B cell (primary cell): ENCODE measurements around the gene TSC1. TPM values are rescaled to one million over a fixed set of nuclear protein-coding genes. Genes with fewer than 3 reads are reported as not detected.

ENCODE experiments used
- ATAC-seq: fragments of 200-7000 bp; cut with Tn5 transposase; one replicate; pipeline ENCODE4 v1.10.0; 2021; ENCODE audit warnings: low read depth, mild to moderate bottlenecking, moderate number of reproducible peaks, moderate library complexity
- CTCF ChIA-PET: fragments of 350-600 bp; sonication (Branson Sonifier 250); formaldehyde crosslinking; loops from one replicate; lab custom pipeline; 2021; ENCODE audit warnings: antibody characterized with exemption, inconsistent platforms; lab: Charles Lee
- POLR2A ChIA-PET: fragments of 350-600 bp; sonication (Branson Sonifier 250); formaldehyde crosslinking; loops from one replicate; lab custom pipeline; 2021; ENCODE audit warnings: antibody characterized with exemption; lab: Charles Lee
- DNase-seq: peaks from one replicate; pipeline ENCODE4 v3.0.0; 2013
- H2AFZ ChIP-seq: 2 replicates; pipeline ENCODE4 v1.6.1; 2012; ENCODE audit warnings: mild to moderate bottlenecking, low read depth, low read length; ENCODE audit not compliant: insufficient read depth, poor library complexity, severe bottlenecking
- H3K27ac ChIP-seq, 2 donors: 1 replicate in 1 of 2; 2 replicates in 1 of 2; pipeline ENCODE4 v1.5.1; 2012 to 2013; ENCODE audit warnings: low read length in 2 of 2, mild to moderate bottlenecking in 2 of 2, moderate library complexity in 1 of 2
- H3K27me3 ChIP-seq, 4 experiments: fragments of 200-600 bp in 1 of 4; sonication (generic) in 1 of 4; replicated peaks in 1 of 4; 1 replicate in 2 of 4; 2 replicates in 2 of 4; pipeline versions ENCODE4 v1.6.1 to v1.7.0; 2013 to 2016; ENCODE audit warnings: low read length in 3 of 4, mild to moderate bottlenecking in 2 of 4, mixed read lengths in 1 of 4, moderate library complexity in 1 of 4; ENCODE audit not compliant: insufficient read depth in 4 of 4, control insufficient read depth in 3 of 4; ENCODE audit errors: control extremely low read depth in 1 of 4
- H3K36me3 ChIP-seq, 2 experiments: replicated peaks in 1 of 2; 1 replicate in 1 of 2; 2 replicates in 1 of 2; pipeline versions ENCODE4 v1.6.1 to v1.7.1; 2013; ENCODE audit warnings: low read length in 1 of 2; ENCODE audit not compliant: insufficient read depth in 2 of 2, control insufficient read depth in 1 of 2; ENCODE audit errors: control extremely low read depth in 1 of 2, extremely low read depth in 1 of 2
- H3K4me1 ChIP-seq, 2 donors: fragments of 200-600 bp in 1 of 2; sonication (generic) in 1 of 2; 1 replicate in 1 of 2; 2 replicates in 1 of 2; pipeline versions ENCODE4 v1.5.1 to v1.6.1; 2013 to 2017; ENCODE audit warnings: low read length in 2 of 2; ENCODE audit not compliant: control insufficient read depth in 2 of 2, insufficient read depth in 2 of 2
- H3K4me2 ChIP-seq: replicated peaks from 2 replicates; pipeline ENCODE3; 2012; ENCODE audit warnings: mild to moderate bottlenecking, low read depth, low read length; ENCODE audit not compliant: poor library complexity, severe bottlenecking
- H3K4me3 ChIP-seq, 5 experiments: fragments of 200-600 bp in 1 of 5; sonication (generic) in 1 of 5; 1 replicate in 3 of 5; 2 replicates in 2 of 5; pipeline versions ENCODE4 v1.5.1 to v1.7.0; 2011 to 2016; ENCODE audit warnings: low read length in 4 of 5, mild to moderate bottlenecking in 4 of 5, low read depth in 2 of 5, control low read depth in 1 of 5, moderate library complexity in 1 of 5; ENCODE audit not compliant: insufficient read depth in 1 of 5; ENCODE audit errors: control extremely low read depth in 1 of 5, extremely low read depth in 1 of 5
- H3K79me2 ChIP-seq: fragments of 200-600 bp; sonication (generic); one replicate; pipeline ENCODE4 v1.6.0; 2016; ENCODE audit warnings: low read length; ENCODE audit not compliant: control insufficient read depth, insufficient read depth
- H3K9ac ChIP-seq: fragments of 200-600 bp; sonication (generic); 2 replicates; pipeline ENCODE4 v1.6.1; 2017; ENCODE audit warnings: mild to moderate bottlenecking, low read length, moderate library complexity
- H3K9me3 ChIP-seq, 3 donors: one replicate each; pipeline versions ENCODE4 v1.6.1 to v1.7.1; 2013; ENCODE audit warnings: low read length in 2 of 3; ENCODE audit not compliant: control insufficient read depth in 2 of 3, insufficient read depth in 1 of 3; ENCODE audit errors: control extremely low read depth in 1 of 3
- H4K20me1 ChIP-seq: 2 replicates; pipeline ENCODE4 v1.6.0; 2012; ENCODE audit warnings: mild to moderate bottlenecking, low read length; ENCODE audit not compliant: insufficient read depth, control insufficient read depth, poor library complexity, severe bottlenecking
- H3K27ac Mint-ChIP-seq: one replicate; pipeline ENCODE4 v1.8.0; 2021; ENCODE audit warnings: mixed read lengths
- H3K27me3 Mint-ChIP-seq: one replicate; pipeline ENCODE4 v1.8.0; 2021; ENCODE audit warnings: mixed read lengths
- H3K4me1 Mint-ChIP-seq: one replicate; pipeline ENCODE4 v1.8.0; 2021; ENCODE audit warnings: mixed read lengths
- H3K4me3 Mint-ChIP-seq: one replicate; pipeline ENCODE4 v1.8.0; 2021; ENCODE audit warnings: mixed read lengths
- H3K9me3 Mint-ChIP-seq: one replicate; pipeline ENCODE4 v1.8.0; 2022; ENCODE audit warnings: mixed read lengths; ENCODE audit not compliant: insufficient read depth
- EZH2 ChIP-seq: IDR thresholded peaks from 2 replicates; pipeline ENCODE4 v1.6.1; 2012; ENCODE audit warnings: borderline replicate concordance, low read depth, mild to moderate bottlenecking, moderate library complexity, low read length; ENCODE audit not compliant: insufficient read depth, poor library complexity, severe bottlenecking
- WGBS: methylation state at CpG from one replicate; pipeline ENCODE4 v1.1.5; 2013; ENCODE audit warnings: missing lambda C conversion rate; ENCODE audit not compliant: insufficient coverage; 5-methylcytosine and 5-hydroxymethylcytosine counted together
- intact Hi-C: fragments of 100-400 bp; cut with micrococcal nuclease; formaldehyde crosslinking; loops from one replicate; pipeline ENCODE4 v1.10.0; 2022
- polyA plus RNA-seq: library from polyadenylated mRNA; depleted of rRNA; stranded (reverse); fragments of >200 nt; gene quantifications from 2 replicates; pipeline ENCODE4 v1.2.3, GENCODE V29; 2012
- total RNA-seq, 2 donors: library from RNA; stranded (reverse); fragments of 120-200 nt in 1 of 2; gene quantifications; 1 replicate in 1 of 2; 2 replicates in 1 of 2; pipeline versions ENCODE4 v1.2.3 to v1.2.4, GENCODE V29; 2013 to 2022
- TF ChIP-seq, protein P1 (sequence below): fragments of 200-600 bp; IDR thresholded peaks from one replicate; pipeline ENCODE4 v1.8.0; 2022; ENCODE audit warnings: antibody characterized with exemption, mild to moderate bottlenecking

The TSC1 gene
- total and polyA plus RNA-seq, 2 donors (not counting 1 experiment from before 2014, with no cell fraction given): 34.4 to 102 TPM

DNA sequence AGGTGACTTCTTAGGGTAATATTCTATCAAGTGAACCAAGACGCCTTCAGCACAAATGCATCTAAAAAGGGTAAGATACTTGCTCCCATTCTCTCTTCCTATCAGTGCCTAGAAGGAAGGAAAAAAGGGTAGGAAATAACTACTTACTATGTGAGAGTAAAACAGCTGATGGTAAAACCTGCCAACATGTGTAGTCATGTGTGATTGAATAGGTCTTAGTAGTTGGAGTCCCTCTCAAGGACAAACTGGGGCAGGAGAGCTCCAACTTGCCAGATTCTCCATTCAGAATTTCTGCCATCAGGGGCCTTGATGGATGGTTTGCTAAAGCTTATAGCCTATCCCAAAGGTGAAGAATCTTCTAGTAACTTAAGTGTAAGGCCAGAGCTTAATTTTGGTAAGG is 5.2 kb downstream of the TSC1 start:
- no peak overlapping the region for H3K27ac Mint-ChIP-seq
- Histone ChIP-seq H4K20me1 (peaks cover 63% of the 10 kb centered on the region), H3K4me2 (no peak overlapping the region), H2AFZ (no peak overlapping the region), H3K27me3 (no peaks in the 10 kb centered on the region), H3K9ac (no peak overlapping the region), H3K36me3 (peaks cover 0 to 6% of the 10 kb centered on the region in 2 experiments), H3K4me3 (no peak overlapping the region), H3K79me2 (peaks cover 85% of the 10 kb centered on the region), H3K4me1 (peaks cover 12 to 16% of the 10 kb centered on the region in 2 donors), H3K9me3 (no peaks in the 10 kb centered on the region), H3K27ac (no peak overlapping the region)
- H3K4me1 Mint-ChIP-seq: peaks cover 15% of the 10 kb centered on the region
- no peak for TF ChIP-seq EZH2
- TF ChIP-seq, protein P1, sequence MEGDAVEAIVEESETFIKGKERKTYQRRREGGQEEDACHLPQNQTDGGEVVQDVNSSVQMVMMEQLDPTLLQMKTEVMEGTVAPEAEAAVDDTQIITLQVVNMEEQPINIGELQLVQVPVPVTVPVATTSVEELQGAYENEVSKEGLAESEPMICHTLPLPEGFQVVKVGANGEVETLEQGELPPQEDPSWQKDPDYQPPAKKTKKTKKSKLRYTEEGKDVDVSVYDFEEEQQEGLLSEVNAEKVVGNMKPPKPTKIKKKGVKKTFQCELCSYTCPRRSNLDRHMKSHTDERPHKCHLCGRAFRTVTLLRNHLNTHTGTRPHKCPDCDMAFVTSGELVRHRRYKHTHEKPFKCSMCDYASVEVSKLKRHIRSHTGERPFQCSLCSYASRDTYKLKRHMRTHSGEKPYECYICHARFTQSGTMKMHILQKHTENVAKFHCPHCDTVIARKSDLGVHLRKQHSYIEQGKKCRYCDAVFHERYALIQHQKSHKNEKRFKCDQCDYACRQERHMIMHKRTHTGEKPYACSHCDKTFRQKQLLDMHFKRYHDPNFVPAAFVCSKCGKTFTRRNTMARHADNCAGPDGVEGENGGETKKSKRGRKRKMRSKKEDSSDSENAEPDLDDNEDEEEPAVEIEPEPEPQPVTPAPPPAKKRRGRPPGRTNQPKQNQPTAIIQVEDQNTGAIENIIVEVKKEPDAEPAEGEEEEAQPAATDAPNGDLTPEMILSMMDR: no peak
- CTCF ChIA-PET: interaction anchor here (1.5 kb wide), 1 partner anchor 39 kb away, joined by 5 read pairs; the partner anchor contains the start of gene GFI1B
- ATAC-seq: no peak
- no peak overlapping the region for H3K4me3 Mint-ChIP-seq
- POLR2A ChIA-PET: no interaction called here
- no peaks in the 10 kb centered on the region for H3K9me3 Mint-ChIP-seq
- no CpG with 5 or more reads among the region's 1 CpG for WGBS
- H3K27me3 Mint-ChIP-seq: no peaks in the 10 kb centered on the region
- no peak for DNase-seq
- intact Hi-C loops: no loop called here

DNA sequence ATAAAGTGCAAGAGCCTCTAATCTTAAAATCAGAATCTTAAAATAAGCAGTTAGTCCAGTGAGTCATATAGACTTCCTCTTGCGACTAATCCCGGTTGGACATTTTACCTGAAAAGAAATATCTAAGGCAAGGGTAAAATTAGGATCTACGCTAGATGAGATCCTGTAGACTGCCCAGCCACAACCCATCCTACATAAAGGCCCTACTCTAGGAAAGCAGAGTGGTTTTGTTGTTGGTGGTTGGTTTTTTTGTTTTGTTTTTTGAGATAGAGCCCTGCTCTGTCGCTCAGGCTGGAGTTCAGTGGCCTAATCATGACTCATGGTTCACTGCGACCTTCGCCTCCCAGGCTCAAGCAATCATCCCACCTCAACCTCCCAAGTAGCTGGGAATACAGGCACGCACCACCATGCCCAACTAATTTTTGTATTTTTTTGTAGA is 6.9 kb downstream of the TSC1 start:
- Histone ChIP-seq H3K4me2 (no peak overlapping the region), H3K4me3 (no peak overlapping the region), H3K9ac (no peak overlapping the region), H3K79me2 (peaks cover 70% of the 10 kb centered on the region), H4K20me1 (peaks cover 63% of the 10 kb centered on the region), H3K36me3 (peaks cover 2 to 13% of the 10 kb centered on the region in 2 experiments), H3K27ac (no peak overlapping the region), H3K4me1 (peaks cover 0 to 4% of the 10 kb centered on the region in 2 donors), H3K27me3 (no peaks in the 10 kb centered on the region), H3K9me3 (no peaks in the 10 kb centered on the region), H2AFZ (no peak overlapping the region)
- Mint-ChIP-seq H3K27ac (no peak overlapping the region), H3K9me3 (no peaks in the 10 kb centered on the region), H3K27me3 (no peaks in the 10 kb centered on the region), H3K4me3 (no peak overlapping the region), H3K4me1 (peaks cover 3% of the 10 kb centered on the region)
- ATAC-seq: no peak
- no peak for DNase-seq
- TF ChIP-seq EZH2: no peak
- TF ChIP-seq, protein P1: no peak
- CTCF ChIA-PET: interaction anchor here (0.6 kb wide), 1 partner anchor 272 kb away, joined by 3 read pairs; no protein-coding TSS in a partner anchor
- POLR2A ChIA-PET: no interaction called here
- WGBS: 95% methylated on average over 3 of the region's 7 CpGs
- intact Hi-C loops: no loop called here
